Measurements from ENCODE around the gene SIRT6.

The SIRT6 gene

DNA sequence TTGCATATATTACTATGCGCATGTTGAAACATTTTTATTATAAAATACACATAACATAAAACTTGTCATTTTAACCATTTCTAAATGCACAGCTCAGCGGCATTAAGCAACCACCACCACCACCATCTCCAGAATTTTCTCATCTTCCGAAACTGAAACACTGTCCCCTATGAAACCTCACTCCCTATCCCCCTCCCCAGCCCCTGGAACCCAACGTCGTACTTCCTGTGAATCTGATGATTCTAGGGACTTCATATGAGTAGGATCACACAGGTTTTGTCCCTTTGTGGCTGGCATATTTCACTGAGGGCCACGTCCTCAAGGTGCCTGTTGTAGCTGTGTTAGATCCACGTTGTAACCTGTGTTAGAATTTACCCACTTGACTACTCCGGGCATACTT is 57.7 kb downstream of the SIRT6 start:
- TF ChIP-seq, protein P1, sequence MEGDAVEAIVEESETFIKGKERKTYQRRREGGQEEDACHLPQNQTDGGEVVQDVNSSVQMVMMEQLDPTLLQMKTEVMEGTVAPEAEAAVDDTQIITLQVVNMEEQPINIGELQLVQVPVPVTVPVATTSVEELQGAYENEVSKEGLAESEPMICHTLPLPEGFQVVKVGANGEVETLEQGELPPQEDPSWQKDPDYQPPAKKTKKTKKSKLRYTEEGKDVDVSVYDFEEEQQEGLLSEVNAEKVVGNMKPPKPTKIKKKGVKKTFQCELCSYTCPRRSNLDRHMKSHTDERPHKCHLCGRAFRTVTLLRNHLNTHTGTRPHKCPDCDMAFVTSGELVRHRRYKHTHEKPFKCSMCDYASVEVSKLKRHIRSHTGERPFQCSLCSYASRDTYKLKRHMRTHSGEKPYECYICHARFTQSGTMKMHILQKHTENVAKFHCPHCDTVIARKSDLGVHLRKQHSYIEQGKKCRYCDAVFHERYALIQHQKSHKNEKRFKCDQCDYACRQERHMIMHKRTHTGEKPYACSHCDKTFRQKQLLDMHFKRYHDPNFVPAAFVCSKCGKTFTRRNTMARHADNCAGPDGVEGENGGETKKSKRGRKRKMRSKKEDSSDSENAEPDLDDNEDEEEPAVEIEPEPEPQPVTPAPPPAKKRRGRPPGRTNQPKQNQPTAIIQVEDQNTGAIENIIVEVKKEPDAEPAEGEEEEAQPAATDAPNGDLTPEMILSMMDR (conservative IDR thresholded peaks at IDR 0.05; ENCODE audit: low read length), result no peak
- DNase-seq (ENCODE audit: low read depth), result no peak
- H3K4me3 ChIP-seq (ENCODE audit: low read length), result no peak overlapping the region; the same call in 1 of the 2 replicates

Measured in AG10803 (cell line).